ENCODE measurements around the gene FLVCR2. TPM values are rescaled to one million over a fixed set of nuclear protein-coding genes. Genes with fewer than 3 reads are reported as not detected.

Gene FLVCR2
- total RNA-seq (1.3 and 1.6 TPM in 2 replicates), polyA plus RNA-seq (0.31 and 0.39 TPM in 2 replicates), polyA minus RNA-seq (0.21 and 1.5 TPM in 2 replicates)
- 0.84 TPM for total RNA-seq (2013)

GRCh38 chr14:75578102-75578785 lies at the start of gene FLVCR2:
Gene FLVCR2 (plus strand): TSS chr14:75578620. CDS start chr14:75578973, 353 bp downstream.
- Mint-ChIP-seq H3K4me1 (peaks cover 21% of the 10 kb centered on the region), H3K9me3 (ENCODE audit: insufficient read depth) (no peaks in the 10 kb centered on the region), H3K27me3 (no peaks in the 10 kb centered on the region), H3K27ac (peak within 1 kb of the TSS; percentile 77), H3K4me3 (peak within 1 kb of the TSS; percentile 99)
- intact Hi-C loops (cut with micrococcal nuclease): no loop called here
- no peak within 1 kb of the TSS for H3K27ac ChIP-seq (ENCODE audit: low read length in 2 of 2)
- peaks cover 7 to 20% of the 10 kb centered on the region in 2 donors for H3K4me1 ChIP-seq (ENCODE audit: control insufficient read depth in 2 of 2, insufficient read depth in 2 of 2, low read length in 2 of 2)
- CTCF ChIA-PET: interaction anchor here (0.6 to 12.1 kb wide), 30 partner anchors 9 to 448 kb away, joined by 3 to 447 read pairs (median 5); partner anchors contain the start of genes BATF, ERG28, TGFB3 and TTLL5
- POLR2A ChIA-PET: interaction anchor here (0.6 to 1.5 kb wide), 2 partner anchors 7 to 82 kb away, joined by 4 to 5 read pairs; partner anchors contain the start of genes ERG28 and TTLL5
- no peak for TF ChIP-seq EZH2 (IDR thresholded peaks at IDR 0.05; ENCODE audit: borderline replicate concordance, insufficient read depth, low read depth, low read length, poor library complexity, severe bottlenecking)
- TF ChIP-seq, protein P1, sequence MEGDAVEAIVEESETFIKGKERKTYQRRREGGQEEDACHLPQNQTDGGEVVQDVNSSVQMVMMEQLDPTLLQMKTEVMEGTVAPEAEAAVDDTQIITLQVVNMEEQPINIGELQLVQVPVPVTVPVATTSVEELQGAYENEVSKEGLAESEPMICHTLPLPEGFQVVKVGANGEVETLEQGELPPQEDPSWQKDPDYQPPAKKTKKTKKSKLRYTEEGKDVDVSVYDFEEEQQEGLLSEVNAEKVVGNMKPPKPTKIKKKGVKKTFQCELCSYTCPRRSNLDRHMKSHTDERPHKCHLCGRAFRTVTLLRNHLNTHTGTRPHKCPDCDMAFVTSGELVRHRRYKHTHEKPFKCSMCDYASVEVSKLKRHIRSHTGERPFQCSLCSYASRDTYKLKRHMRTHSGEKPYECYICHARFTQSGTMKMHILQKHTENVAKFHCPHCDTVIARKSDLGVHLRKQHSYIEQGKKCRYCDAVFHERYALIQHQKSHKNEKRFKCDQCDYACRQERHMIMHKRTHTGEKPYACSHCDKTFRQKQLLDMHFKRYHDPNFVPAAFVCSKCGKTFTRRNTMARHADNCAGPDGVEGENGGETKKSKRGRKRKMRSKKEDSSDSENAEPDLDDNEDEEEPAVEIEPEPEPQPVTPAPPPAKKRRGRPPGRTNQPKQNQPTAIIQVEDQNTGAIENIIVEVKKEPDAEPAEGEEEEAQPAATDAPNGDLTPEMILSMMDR (IDR thresholded peaks at IDR 0.05): no peak
- 2% methylated on average over 46 of the region's 49 CpGs for WGBS (ENCODE audit: insufficient coverage)
- no peaks in the 10 kb centered on the region for H3K79me2 ChIP-seq (ENCODE audit: control insufficient read depth, insufficient read depth, low read length)
- peaks cover 0 to 17% (median 0%) of the 10 kb centered on the region in 4 experiments for H3K27me3 ChIP-seq (replicated peaks in 1 of 4; ENCODE audit: control extremely low read depth in 1 of 4, control insufficient read depth in 3 of 4, insufficient read depth in 4 of 4, low read length in 3 of 4)
- peak within 1 kb of the TSS; percentile 91 for H3K4me2 ChIP-seq (replicated peaks; ENCODE audit: low read depth, low read length, poor library complexity, severe bottlenecking)
- peak within 1 kb of the TSS; percentile 83 for H2AFZ ChIP-seq (ENCODE audit: insufficient read depth, low read depth, low read length, poor library complexity, severe bottlenecking)
- peak; percentile 64 for DNase-seq
- no peaks in the 10 kb centered on the region for H4K20me1 ChIP-seq (ENCODE audit: control insufficient read depth, insufficient read depth, low read length, poor library complexity, severe bottlenecking)
- H3K9ac ChIP-seq (ENCODE audit: low read length): peak within 1 kb of the TSS; percentile 67
- ATAC-seq (ENCODE audit: low read depth): peak; percentile 73
- H3K9me3 ChIP-seq (ENCODE audit: control extremely low read depth in 1 of 3, control insufficient read depth in 2 of 3, insufficient read depth in 1 of 3, low read length in 2 of 3): no peaks in the 10 kb centered on the region
- H3K4me3 ChIP-seq (ENCODE audit: control extremely low read depth in 1 of 5, extremely low read depth in 1 of 5, insufficient read depth in 1 of 5, low read depth in 2 of 5, low read length in 4 of 5): peak within 1 kb of the TSS; percentile 51 to 83 (median 65)
- no peaks in the 10 kb centered on the region for H3K36me3 ChIP-seq (replicated peaks in 1 of 2; ENCODE audit: control extremely low read depth in 1 of 2, control insufficient read depth in 1 of 2, extremely low read depth in 1 of 2, insufficient read depth in 2 of 2, low read length in 1 of 2)

DNA sequence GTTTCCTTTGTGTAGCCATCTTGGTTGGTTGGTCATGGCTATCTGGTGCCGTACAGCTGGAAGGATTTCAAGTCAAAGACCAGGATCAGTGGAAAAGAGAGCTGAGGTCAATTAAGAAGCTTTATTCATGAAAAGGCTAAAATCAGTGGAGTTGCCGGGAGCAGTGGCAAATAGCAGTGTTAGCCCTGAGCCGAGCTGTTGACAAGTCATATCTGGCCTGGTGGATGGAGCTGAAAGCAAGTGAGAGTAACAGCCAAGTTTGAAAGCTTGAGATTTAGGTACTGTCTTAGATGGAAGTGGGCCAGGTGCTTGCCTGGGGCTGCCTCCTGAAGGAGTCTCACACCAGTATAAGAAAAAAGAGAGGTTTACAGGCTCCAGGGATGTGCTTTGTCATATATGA lies 47.2 kb upstream of the FLVCR2 start:
- no peaks in the 10 kb centered on the region for H4K20me1 ChIP-seq (ENCODE audit: control insufficient read depth, insufficient read depth, low read length, poor library complexity, severe bottlenecking)
- Mint-ChIP-seq H3K4me3 (no peak overlapping the region), H3K27ac (no peak overlapping the region), H3K4me1 (peaks cover 44% of the 10 kb centered on the region), H3K9me3 (ENCODE audit: insufficient read depth) (no peaks in the 10 kb centered on the region), H3K27me3 (no peaks in the 10 kb centered on the region)
- intact Hi-C loops (cut with micrococcal nuclease): no loop called here
- DNase-seq: no peak
- no peak for ATAC-seq (ENCODE audit: low read depth)
- TF ChIP-seq, protein P1 (IDR thresholded peaks at IDR 0.05): no peak
- no peak for TF ChIP-seq EZH2 (IDR thresholded peaks at IDR 0.05; ENCODE audit: borderline replicate concordance, insufficient read depth, low read depth, low read length, poor library complexity, severe bottlenecking)
- CTCF ChIA-PET: interaction anchor here (0.6 to 2.5 kb wide), 5 partner anchors 8 to 734 kb away, joined by 3 to 10 read pairs (median 3); no protein-coding TSS in a partner anchor
- peaks cover 0 to 14% of the 10 kb centered on the region in 2 experiments for H3K36me3 ChIP-seq (replicated peaks in 1 of 2; ENCODE audit: control extremely low read depth in 1 of 2, control insufficient read depth in 1 of 2, extremely low read depth in 1 of 2, insufficient read depth in 2 of 2, low read length in 1 of 2)
- peaks cover 23% of the 10 kb centered on the region for H3K79me2 ChIP-seq (ENCODE audit: control insufficient read depth, insufficient read depth, low read length)
- POLR2A ChIA-PET: interaction anchor here (0.6 kb wide), 2 partner anchors 115 to 229 kb away, joined by 3 to 6 read pairs; no protein-coding TSS in a partner anchor
- H2AFZ ChIP-seq (ENCODE audit: insufficient read depth, low read depth, low read length, poor library complexity, severe bottlenecking): no peak overlapping the region
- no peak overlapping the region for H3K27ac ChIP-seq (ENCODE audit: low read length in 2 of 2)
- H3K4me3 ChIP-seq (ENCODE audit: control extremely low read depth in 1 of 5, extremely low read depth in 1 of 5, insufficient read depth in 1 of 5, low read depth in 2 of 5, low read length in 4 of 5): no peak overlapping the region
- H3K4me2 ChIP-seq (replicated peaks; ENCODE audit: low read depth, low read length, poor library complexity, severe bottlenecking): no peak overlapping the region
- H3K27me3 ChIP-seq (replicated peaks in 1 of 4; ENCODE audit: control extremely low read depth in 1 of 4, control insufficient read depth in 3 of 4, insufficient read depth in 4 of 4, low read length in 3 of 4): no peaks in the 10 kb centered on the region
- 82% methylated on average over 3 of the region's 3 CpGs for WGBS (ENCODE audit: insufficient coverage)
- no peaks in the 10 kb centered on the region for H3K9me3 ChIP-seq (ENCODE audit: control extremely low read depth in 1 of 3, control insufficient read depth in 2 of 3, insufficient read depth in 1 of 3, low read length in 2 of 3)
- H3K9ac ChIP-seq (ENCODE audit: low read length): no peak overlapping the region
- H3K4me1 ChIP-seq (ENCODE audit: control insufficient read depth in 2 of 2, insufficient read depth in 2 of 2, low read length in 2 of 2): peaks cover 0 to 4% of the 10 kb centered on the region in 2 donors
